Colonic mucosa (tissue), 4 donors: ENCODE data around the gene TBC1D7. TPM values are rescaled to one million over a fixed set of nuclear protein-coding genes. Genes with fewer than 3 reads are reported as not detected.

Source experiments
- DNase-seq: peaks from one replicate; pipeline ENCODE4 v3.0.0-alpha.2; 2020
- H3K27ac ChIP-seq: fragments of 200-600 bp; one replicate; pipeline ENCODE4 v1.8.0; 2021
- H3K27me3 ChIP-seq: fragments of 200-600 bp; one replicate; pipeline ENCODE4 v1.8.0; 2021
- H3K36me3 ChIP-seq: fragments of 200-600 bp; one replicate; pipeline ENCODE4 v1.8.0; 2021
- H3K4me1 ChIP-seq: fragments of 200-600 bp; one replicate; pipeline ENCODE4 v1.8.0; 2021; ENCODE audit warnings: mild to moderate bottlenecking
- H3K4me3 ChIP-seq: fragments of 200-600 bp; one replicate; pipeline ENCODE4 v1.8.0; 2021
- H3K9ac ChIP-seq, 2 donors: one replicate each; pipeline ENCODE4 v1.7.0; 2013; ENCODE audit warnings: control low read depth in 2 of 2, low read depth in 2 of 2, low read length in 2 of 2
- H3K9me3 ChIP-seq: fragments of 200-600 bp; one replicate; pipeline ENCODE4 v1.8.0; 2021
- intact Hi-C: fragments of 100-400 bp; cut with DNase I; formaldehyde crosslinking; loops from one replicate; pipeline ENCODE4 v1.14.1; 2022
- total RNA-seq, 2 donors: library from RNA; stranded (reverse); fragmentation: NEBNext Ultra II Directional in 1 of 2; extraction: Animal tissue kit (Norgen Biotek cat#: 25700) in 1 of 2; gene quantifications; one replicate each; pipeline ENCODE4 v1.2.1, GENCODE V29; 2021
- TF ChIP-seq, protein P1 (sequence below): fragments of 200-600 bp; IDR thresholded peaks from one replicate; pipeline ENCODE4 v1.8.0; 2022; ENCODE audit warnings: antibody characterized with exemption, mild to moderate bottlenecking
- donor health status: healthy.
- donor health status: DM: no; HTN: no; CAD: no.
- donor health status: DM: no; HTN: no; CAD: no.

The TBC1D7 gene
- total RNA-seq, 2 donors from 2014 or later: 21.4 to 23.3 TPM

GRCh38 chr6:13349811-13350506, 21.6 kb upstream of the TBC1D7 start:
- Histone ChIP-seq H3K27ac (no peak overlapping the region), H3K27me3 (no peaks in the 10 kb centered on the region), H3K36me3 (no peaks in the 10 kb centered on the region), H3K9ac (no peak overlapping the region), H3K4me1 (no peaks in the 10 kb centered on the region), H3K4me3 (no peak overlapping the region), H3K9me3 (no peaks in the 10 kb centered on the region)
- intact Hi-C loops: no loop called here
- TF ChIP-seq, protein P1, sequence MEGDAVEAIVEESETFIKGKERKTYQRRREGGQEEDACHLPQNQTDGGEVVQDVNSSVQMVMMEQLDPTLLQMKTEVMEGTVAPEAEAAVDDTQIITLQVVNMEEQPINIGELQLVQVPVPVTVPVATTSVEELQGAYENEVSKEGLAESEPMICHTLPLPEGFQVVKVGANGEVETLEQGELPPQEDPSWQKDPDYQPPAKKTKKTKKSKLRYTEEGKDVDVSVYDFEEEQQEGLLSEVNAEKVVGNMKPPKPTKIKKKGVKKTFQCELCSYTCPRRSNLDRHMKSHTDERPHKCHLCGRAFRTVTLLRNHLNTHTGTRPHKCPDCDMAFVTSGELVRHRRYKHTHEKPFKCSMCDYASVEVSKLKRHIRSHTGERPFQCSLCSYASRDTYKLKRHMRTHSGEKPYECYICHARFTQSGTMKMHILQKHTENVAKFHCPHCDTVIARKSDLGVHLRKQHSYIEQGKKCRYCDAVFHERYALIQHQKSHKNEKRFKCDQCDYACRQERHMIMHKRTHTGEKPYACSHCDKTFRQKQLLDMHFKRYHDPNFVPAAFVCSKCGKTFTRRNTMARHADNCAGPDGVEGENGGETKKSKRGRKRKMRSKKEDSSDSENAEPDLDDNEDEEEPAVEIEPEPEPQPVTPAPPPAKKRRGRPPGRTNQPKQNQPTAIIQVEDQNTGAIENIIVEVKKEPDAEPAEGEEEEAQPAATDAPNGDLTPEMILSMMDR: no peak
- DNase-seq: no peak

DNA sequence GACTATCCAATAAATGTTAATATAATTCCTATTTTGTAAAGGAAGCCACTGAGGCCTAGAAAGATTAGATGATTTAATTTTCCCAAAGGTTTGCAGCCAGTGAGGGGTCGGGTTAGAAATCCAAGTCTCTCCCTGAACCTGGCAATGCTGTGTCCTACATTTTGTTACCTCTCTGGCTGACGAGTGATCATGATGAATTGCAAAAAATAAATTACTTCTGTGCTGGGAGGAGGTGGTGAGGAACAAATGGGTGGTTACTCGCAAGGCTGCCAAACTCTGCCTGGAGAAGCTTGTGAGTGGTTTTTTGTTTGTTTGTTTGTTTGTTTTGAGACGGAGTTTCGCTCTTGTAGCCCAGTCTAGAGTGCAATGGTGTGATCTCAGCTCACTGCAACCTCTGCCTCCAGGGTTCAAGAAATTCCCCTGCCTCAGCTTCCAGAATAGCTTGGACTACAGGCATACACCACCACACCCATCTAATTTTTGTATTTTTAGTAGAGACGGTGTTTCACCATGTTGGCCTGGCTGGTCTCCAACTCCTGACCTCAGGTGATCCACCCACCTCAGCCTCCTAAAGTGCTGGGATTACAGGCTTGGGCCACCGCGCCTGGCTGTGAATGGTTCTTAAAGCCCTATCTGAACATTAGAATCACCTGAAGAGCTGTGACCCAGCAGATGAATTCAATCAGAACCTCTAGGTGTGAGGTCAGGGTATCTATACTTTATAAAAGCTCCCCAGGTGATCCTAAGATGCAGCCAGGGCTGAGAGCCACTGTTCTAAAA, 20.2 kb upstream of the TBC1D7 start:
- Histone ChIP-seq H3K9me3 (no peaks in the 10 kb centered on the region), H3K4me3 (no peak overlapping the region), H3K9ac (no peak overlapping the region), H3K36me3 (no peaks in the 10 kb centered on the region), H3K27ac (no peak overlapping the region), H3K27me3 (no peaks in the 10 kb centered on the region), H3K4me1 (no peaks in the 10 kb centered on the region)
- DNase-seq: no peak
- intact Hi-C loops: no loop called here
- TF ChIP-seq, protein P1: no peak

- H3K4me1 ChIP-seq: no peaks in the 10 kb centered on the region
- H3K36me3 ChIP-seq: no peaks in the 10 kb centered on the region
- H3K27ac ChIP-seq: no peak overlapping the region
- no peaks in the 10 kb centered on the region for H3K27me3 ChIP-seq
- intact Hi-C loops: no loop called here
- H3K4me3 ChIP-seq: no peak overlapping the region
- TF ChIP-seq, protein P1: no peak
- H3K9me3 ChIP-seq: no peaks in the 10 kb centered on the region
- DNase-seq: no peak
- no peak overlapping the region for H3K9ac ChIP-seq
These were observed 17.9 kb upstream of the TBC1D7 start for GRCh38 chr6:13346245-13346644.

GRCh38 chr6:13342414-13343019, 14.2 kb upstream of the TBC1D7 start:
- H3K27ac ChIP-seq: no peak overlapping the region
- H3K36me3 ChIP-seq: no peaks in the 10 kb centered on the region
- no peak overlapping the region for H3K9ac ChIP-seq
- H3K27me3 ChIP-seq: no peaks in the 10 kb centered on the region
- no peaks in the 10 kb centered on the region for H3K9me3 ChIP-seq
- intact Hi-C loops: no loop called here
- no peak overlapping the region for H3K4me3 ChIP-seq
- H3K4me1 ChIP-seq: no peaks in the 10 kb centered on the region
- no peak for DNase-seq
- TF ChIP-seq, protein P1: no peak

DNA sequence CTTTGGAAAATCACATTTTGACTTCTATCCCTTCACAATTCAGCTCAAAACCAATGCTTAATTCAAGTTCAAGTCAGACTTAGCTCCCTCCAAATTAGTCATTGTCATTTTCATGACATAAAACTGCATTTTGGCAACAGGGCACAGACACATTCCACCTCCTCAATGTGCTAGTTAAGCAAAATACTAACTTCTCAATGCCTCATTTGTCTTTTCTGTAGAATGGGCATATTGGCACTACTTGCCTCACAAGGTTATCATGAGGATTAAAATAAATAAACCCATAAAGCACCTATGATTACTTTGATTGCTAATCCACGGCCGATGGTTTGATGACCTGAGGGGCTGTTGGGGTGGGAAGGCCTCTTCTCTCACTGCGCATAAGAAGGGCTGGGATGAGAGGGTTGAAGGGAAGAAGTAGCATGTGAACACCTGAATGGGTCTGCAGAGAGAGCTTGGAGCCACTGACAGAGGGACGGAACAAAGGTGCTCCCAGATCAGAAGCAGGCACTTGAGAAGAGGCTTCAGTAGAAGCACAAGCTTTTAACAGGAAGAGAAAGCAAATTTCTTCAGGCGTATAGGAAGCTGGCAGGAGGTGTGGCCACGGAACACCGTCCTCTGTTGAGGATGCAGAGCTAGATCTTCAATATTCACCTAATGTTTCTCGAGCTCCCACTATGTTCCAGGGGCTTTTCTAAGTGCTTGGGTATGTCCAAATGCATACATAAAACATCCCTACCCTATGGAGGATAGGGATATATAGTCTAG, 11.7 kb upstream of the TBC1D7 start:
- TF ChIP-seq, protein P1: no peak
- no peak overlapping the region for H3K4me3 ChIP-seq
- intact Hi-C loops: loop anchor here (10.0 kb wide), 1 partner anchor 725 kb away; no protein-coding TSS in a partner anchor

More for the DNA sequence above, 11.7 kb upstream of the TBC1D7 start:
- Histone ChIP-seq H3K36me3 (no peaks in the 10 kb centered on the region), H3K27ac (no peak overlapping the region), H3K27me3 (no peaks in the 10 kb centered on the region), H3K9ac (no peak overlapping the region), H3K9me3 (no peaks in the 10 kb centered on the region), H3K4me1 (no peaks in the 10 kb centered on the region)
- no peak for DNase-seq
